DND-41 (cell line): Measurements from ENCODE around the gene KRT82.

Experiments used
- ATAC-seq: fragments of 200-7000 bp; cut with Tn5 transposase; 3 replicates; pipeline ENCODE4 v1.9.1; 2021; ENCODE audit warnings: low read depth; ENCODE audit not compliant: insufficient read depth
- DNase-seq: peaks from one replicate; pipeline ENCODE4 v3.0.0-alpha.2; 2020
- H2AFZ ChIP-seq: 2 replicates; pipeline ENCODE4 v1.6.0; 2012; ENCODE audit warnings: low read depth, low read length
- H3K27ac ChIP-seq: 2 replicates; pipeline ENCODE4 v1.5.1; 2012; ENCODE audit warnings: low read length, inconsistent platforms
- H3K27me3 ChIP-seq: fragments of 200-600 bp; sonication (generic); 2 replicates; pipeline ENCODE4 v1.6.0; 2012; ENCODE audit warnings: low read length, mild to moderate bottlenecking, inconsistent platforms; ENCODE audit not compliant: insufficient read depth, poor library complexity
- H3K36me3 ChIP-seq: 2 replicates; pipeline ENCODE4 v1.5.1; 2012; ENCODE audit warnings: low read length, inconsistent platforms; ENCODE audit not compliant: insufficient read depth
- H3K4me1 ChIP-seq: 2 replicates; pipeline ENCODE4 v1.5.1; 2012; ENCODE audit warnings: mild to moderate bottlenecking, low read length; ENCODE audit not compliant: insufficient read depth
- H3K4me2 ChIP-seq: 2 replicates; pipeline ENCODE4 v1.6.0; 2012; ENCODE audit warnings: mild to moderate bottlenecking, moderate library complexity, low read length, inconsistent platforms; ENCODE audit not compliant: insufficient read depth
- H3K4me3 ChIP-seq, 2 experiments: fragments of 200-600 bp in 1 of 2; shearing (Covaris generic) in 1 of 2; 2 replicates each; pipeline ENCODE4 v1.5.1; 2012 to 2016; ENCODE audit warnings: inconsistent platforms in 2 of 2, low read length in 2 of 2, mild to moderate bottlenecking in 2 of 2, low read depth in 1 of 2, moderate library complexity in 1 of 2
- H3K79me2 ChIP-seq: 2 replicates; pipeline ENCODE4 v1.6.0; 2012; ENCODE audit warnings: low read length, inconsistent platforms; ENCODE audit not compliant: insufficient read depth
- H3K9ac ChIP-seq: 2 replicates; pipeline ENCODE4 v1.6.0; 2012; ENCODE audit warnings: low read depth, mild to moderate bottlenecking, inconsistent platforms, low read length, moderate library complexity
- H3K9me3 ChIP-seq: 2 replicates; pipeline ENCODE4 v1.5.1; 2012; ENCODE audit warnings: low read length, moderate library complexity, mild to moderate bottlenecking, inconsistent platforms; ENCODE audit not compliant: insufficient read depth, severe bottlenecking
- H4K20me1 ChIP-seq: 2 replicates; pipeline ENCODE4 v1.6.0; 2012; ENCODE audit warnings: low read length; ENCODE audit not compliant: insufficient read depth
- EZH2 ChIP-seq: IDR thresholded peaks from 3 replicates; pipeline ENCODE4 v1.6.1; 2012; ENCODE audit warnings: borderline replicate concordance, low read depth, mild to moderate bottlenecking, moderate library complexity, low read length, inconsistent platforms; ENCODE audit not compliant: severe bottlenecking
- TF ChIP-seq, protein P1 (sequence below): IDR thresholded peaks from 2 replicates; pipeline ENCODE4 v1.5.1; 2012; ENCODE audit warnings: borderline replicate concordance, low read length, moderate library complexity, mild to moderate bottlenecking; ENCODE audit not compliant: poor library complexity, severe bottlenecking; ENCODE audit errors: extremely low read depth

The KRT82 gene

DNA sequence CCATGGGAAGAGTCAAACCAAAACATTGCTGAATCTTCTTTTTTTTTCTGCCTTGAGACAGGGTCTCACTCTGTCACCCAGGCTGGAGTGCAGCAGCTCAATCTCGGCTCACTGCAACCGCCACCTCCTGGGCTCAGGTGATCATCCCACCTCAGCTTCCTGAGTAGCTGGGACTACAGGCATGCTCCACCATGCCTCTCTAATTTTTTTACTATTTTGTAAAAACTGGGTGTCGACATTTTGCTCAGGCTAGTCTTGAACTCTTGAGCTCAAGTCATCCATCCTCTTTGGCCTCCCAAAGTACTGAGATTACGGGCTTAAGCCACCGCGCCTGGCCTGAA, 29.5 kb upstream of the KRT82 start:
- no peak overlapping the region for H3K4me2 ChIP-seq
- DNase-seq = no peak
- H3K4me1 ChIP-seq = no peaks in the 10 kb centered on the region
- no peaks in the 10 kb centered on the region for H3K79me2 ChIP-seq
- H3K36me3 ChIP-seq = no peaks in the 10 kb centered on the region
- H3K9ac ChIP-seq = no peak overlapping the region
- TF ChIP-seq EZH2 = no peak
- TF ChIP-seq, protein P1, sequence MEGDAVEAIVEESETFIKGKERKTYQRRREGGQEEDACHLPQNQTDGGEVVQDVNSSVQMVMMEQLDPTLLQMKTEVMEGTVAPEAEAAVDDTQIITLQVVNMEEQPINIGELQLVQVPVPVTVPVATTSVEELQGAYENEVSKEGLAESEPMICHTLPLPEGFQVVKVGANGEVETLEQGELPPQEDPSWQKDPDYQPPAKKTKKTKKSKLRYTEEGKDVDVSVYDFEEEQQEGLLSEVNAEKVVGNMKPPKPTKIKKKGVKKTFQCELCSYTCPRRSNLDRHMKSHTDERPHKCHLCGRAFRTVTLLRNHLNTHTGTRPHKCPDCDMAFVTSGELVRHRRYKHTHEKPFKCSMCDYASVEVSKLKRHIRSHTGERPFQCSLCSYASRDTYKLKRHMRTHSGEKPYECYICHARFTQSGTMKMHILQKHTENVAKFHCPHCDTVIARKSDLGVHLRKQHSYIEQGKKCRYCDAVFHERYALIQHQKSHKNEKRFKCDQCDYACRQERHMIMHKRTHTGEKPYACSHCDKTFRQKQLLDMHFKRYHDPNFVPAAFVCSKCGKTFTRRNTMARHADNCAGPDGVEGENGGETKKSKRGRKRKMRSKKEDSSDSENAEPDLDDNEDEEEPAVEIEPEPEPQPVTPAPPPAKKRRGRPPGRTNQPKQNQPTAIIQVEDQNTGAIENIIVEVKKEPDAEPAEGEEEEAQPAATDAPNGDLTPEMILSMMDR = no peak
- H3K9me3 ChIP-seq = no peaks in the 10 kb centered on the region
- no peak overlapping the region for H2AFZ ChIP-seq
- H3K4me3 ChIP-seq = no peak overlapping the region
- no peak for ATAC-seq
- no peak overlapping the region for H3K27ac ChIP-seq
- H3K27me3 ChIP-seq = no peaks in the 10 kb centered on the region
- H4K20me1 ChIP-seq = no peaks in the 10 kb centered on the region

DNA sequence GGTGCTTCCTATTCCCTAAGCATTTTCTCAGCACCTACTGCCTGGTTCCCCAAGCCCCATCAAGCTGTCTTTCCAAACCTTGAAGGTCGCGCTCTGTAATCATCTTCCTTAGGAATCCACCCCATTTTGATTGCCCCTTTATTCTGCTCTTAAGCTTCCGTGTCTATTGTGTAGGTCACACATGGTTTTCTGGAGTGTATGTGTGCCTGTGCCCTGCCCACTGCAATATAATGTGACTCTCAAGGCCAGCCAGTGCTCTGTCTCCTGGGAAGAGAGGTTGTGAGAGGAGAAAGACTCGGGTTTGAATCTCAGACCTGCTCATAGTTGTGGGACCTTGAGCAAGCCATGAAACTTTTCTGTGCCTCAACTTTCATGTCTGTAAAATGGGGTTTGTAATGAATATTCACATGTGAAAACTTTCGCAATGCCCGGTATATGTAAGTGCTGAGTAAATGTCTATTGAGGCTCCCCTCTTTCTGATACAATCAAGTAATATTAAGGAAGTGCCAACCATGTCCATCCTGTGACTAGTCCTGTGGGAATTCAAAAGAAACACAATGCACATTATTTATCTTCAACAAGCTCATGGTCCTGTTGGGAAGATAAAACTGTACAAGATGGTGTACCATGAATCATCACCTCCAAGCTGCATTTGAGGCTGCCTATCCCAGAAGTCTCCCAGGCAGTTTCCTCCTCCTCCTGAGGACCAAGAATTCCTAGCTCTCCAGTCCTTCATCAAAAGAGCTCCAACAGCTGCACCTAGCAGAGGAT, 28.8 kb upstream of the KRT82 start:
- Histone ChIP-seq H3K27ac (no peak overlapping the region), H3K27me3 (no peaks in the 10 kb centered on the region), H3K79me2 (no peaks in the 10 kb centered on the region), H3K4me1 (no peaks in the 10 kb centered on the region), H3K9me3 (no peaks in the 10 kb centered on the region), H4K20me1 (0 out of 2 replicates have a peak, but pooled peaks cover 2% of the 10 kb centered on the region), H3K36me3 (no peaks in the 10 kb centered on the region), H3K4me3 (no peak overlapping the region), H2AFZ (no peak overlapping the region), H3K4me2 (no peak overlapping the region), H3K9ac (no peak overlapping the region)
- no peak for TF ChIP-seq EZH2
- TF ChIP-seq, protein P1 = no peak
- ATAC-seq (no peak), DNase-seq (no peak)

DNA sequence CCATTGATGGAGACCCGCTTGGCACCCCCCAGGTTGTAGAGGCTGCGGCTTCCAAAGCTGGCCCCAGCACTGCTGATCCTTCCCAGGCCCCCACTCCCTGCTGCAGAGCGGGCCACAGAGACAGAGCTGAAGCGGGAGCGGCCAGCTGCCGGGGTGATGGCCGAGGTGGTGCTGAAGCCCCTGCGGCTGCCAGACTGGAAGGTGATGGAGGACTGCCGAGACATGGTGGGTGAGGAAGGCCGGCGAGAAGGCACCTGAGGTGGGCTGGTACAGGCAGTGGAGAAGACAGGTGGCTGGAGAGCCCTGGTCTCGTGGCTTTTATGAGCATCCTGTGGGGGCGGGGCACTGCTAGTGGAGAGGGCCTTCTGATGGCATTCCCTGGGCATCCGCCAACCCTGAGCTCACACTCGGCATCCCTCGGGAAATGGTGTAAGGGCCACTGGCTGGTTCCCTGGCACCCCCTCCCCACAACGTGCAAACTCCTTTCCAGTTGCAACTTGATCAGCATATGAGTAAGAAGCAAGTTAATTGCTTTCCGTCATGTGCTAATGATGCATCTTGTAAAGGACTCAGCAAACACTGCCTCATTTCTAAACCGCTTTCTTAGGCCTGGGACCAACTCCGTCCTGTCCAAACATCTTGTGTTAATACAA, 28.1 kb upstream of the KRT82 start, which contains the start of gene KRT75:
TSS of gene KRT75 (minus strand) at position 291 of the 653 bp plus-strand sequence. CDS start at position 224, 67 bp downstream.
- no peak within 1 kb of the TSS for H2AFZ ChIP-seq
- TF ChIP-seq, protein P1 = no peak
- TF ChIP-seq EZH2 = no peak
- no peaks in the 10 kb centered on the region for H3K79me2 ChIP-seq
- H4K20me1 ChIP-seq = 0 out of 2 replicates have a peak, but pooled peaks cover 2% of the 10 kb centered on the region
- H3K4me2 ChIP-seq = no peak within 1 kb of the TSS
- no peak within 1 kb of the TSS for H3K4me3 ChIP-seq
- no peaks in the 10 kb centered on the region for H3K4me1 ChIP-seq
- ATAC-seq = no peak
- H3K9me3 ChIP-seq = no peaks in the 10 kb centered on the region
- no peaks in the 10 kb centered on the region for H3K36me3 ChIP-seq
- no peak for DNase-seq
- H3K9ac ChIP-seq = no peak within 1 kb of the TSS
- no peak within 1 kb of the TSS for H3K27ac ChIP-seq
- H3K27me3 ChIP-seq = peaks cover 1% of the 10 kb centered on the region
